ENCODE results near the gene KRT5.

Gene KRT5

DNA sequence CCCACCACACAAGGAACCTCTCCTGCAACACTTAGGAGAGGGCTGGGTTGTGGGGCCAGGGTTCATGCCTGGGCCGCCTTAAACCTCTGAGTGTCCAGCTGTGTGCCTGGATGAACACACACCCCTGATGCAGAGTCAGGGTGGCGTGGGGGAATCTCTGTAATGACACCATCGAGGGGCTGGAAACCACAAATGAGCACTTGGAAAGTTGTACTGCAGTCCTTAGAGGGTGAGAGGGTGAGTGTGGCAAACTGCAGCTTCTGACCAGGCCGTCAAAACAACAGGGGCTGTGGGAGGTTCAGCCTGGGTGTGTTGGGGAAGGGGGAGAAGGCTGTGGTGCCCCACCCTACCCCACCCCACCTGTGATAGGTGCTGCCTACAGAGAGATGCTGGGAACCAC lies 12.4 kb upstream of the KRT5 start:
- H3K4me3 ChIP-seq (replicated peaks; ENCODE audit: low read depth, low read length), result no peak overlapping the region
- no peak for DNase-seq (ENCODE audit: extremely low read depth, low read depth)
- TF ChIP-seq, protein P1, sequence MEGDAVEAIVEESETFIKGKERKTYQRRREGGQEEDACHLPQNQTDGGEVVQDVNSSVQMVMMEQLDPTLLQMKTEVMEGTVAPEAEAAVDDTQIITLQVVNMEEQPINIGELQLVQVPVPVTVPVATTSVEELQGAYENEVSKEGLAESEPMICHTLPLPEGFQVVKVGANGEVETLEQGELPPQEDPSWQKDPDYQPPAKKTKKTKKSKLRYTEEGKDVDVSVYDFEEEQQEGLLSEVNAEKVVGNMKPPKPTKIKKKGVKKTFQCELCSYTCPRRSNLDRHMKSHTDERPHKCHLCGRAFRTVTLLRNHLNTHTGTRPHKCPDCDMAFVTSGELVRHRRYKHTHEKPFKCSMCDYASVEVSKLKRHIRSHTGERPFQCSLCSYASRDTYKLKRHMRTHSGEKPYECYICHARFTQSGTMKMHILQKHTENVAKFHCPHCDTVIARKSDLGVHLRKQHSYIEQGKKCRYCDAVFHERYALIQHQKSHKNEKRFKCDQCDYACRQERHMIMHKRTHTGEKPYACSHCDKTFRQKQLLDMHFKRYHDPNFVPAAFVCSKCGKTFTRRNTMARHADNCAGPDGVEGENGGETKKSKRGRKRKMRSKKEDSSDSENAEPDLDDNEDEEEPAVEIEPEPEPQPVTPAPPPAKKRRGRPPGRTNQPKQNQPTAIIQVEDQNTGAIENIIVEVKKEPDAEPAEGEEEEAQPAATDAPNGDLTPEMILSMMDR (IDR thresholded peaks at IDR 0.05; ENCODE audit: low read depth, low read length, missing control alignments), result no peak

- DNase-seq (ENCODE audit: extremely low read depth, low read depth), result no peak
- TF ChIP-seq, protein P1 (IDR thresholded peaks at IDR 0.05; ENCODE audit: low read depth, low read length, missing control alignments), result no peak
- no peak overlapping the region for H3K4me3 ChIP-seq (replicated peaks; ENCODE audit: low read depth, low read length)
These were observed 11.5 kb upstream of the KRT5 start for GRCh38 chr12:52531566-52532300.

- TF ChIP-seq, protein P1 (IDR thresholded peaks at IDR 0.05; ENCODE audit: low read depth, low read length, missing control alignments), result no peak
- DNase-seq (ENCODE audit: extremely low read depth, low read depth), result no peak
- H3K4me3 ChIP-seq (replicated peaks; ENCODE audit: low read depth, low read length), result no peak overlapping the region
These were observed 10.7 kb upstream of the KRT5 start for GRCh38 chr12:52530905-52531304.

GRCh38 chr12:52530366-52530765 lies 10.2 kb upstream of the KRT5 start:
- no peak for DNase-seq (ENCODE audit: extremely low read depth, low read depth)
- H3K4me3 ChIP-seq (replicated peaks; ENCODE audit: low read depth, low read length), result no peak overlapping the region
- TF ChIP-seq, protein P1 (IDR thresholded peaks at IDR 0.05; ENCODE audit: low read depth, low read length, missing control alignments), result no peak

- DNase-seq (ENCODE audit: extremely low read depth, low read depth), result no peak
- TF ChIP-seq, protein P1 (IDR thresholded peaks at IDR 0.05; ENCODE audit: low read depth, low read length, missing control alignments), result no peak
- H3K4me3 ChIP-seq (replicated peaks; ENCODE audit: low read depth, low read length), result no peak overlapping the region
These were observed 9.7 kb upstream of the KRT5 start for GRCh38 chr12:52529846-52530245.

DNA sequence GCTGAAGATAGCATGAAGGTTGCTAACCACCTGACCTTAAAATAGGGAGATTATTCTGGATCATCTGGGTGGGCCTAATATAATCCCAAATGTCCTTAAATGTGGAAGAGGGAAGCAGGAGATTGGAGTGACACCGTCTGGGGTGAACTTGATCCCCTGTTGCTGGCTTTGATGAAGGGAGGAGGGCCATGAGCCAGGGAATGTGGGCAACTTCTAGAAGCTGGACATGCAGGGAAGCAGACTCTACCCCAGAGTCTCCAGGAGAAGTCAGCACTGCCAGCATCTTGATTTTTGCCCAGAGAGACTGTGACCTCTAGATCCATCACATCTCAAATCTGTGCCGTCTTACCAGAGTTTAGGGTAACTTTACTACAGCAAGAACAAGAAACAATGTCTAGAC lies 9.2 kb upstream of the KRT5 start:
- H3K4me3 ChIP-seq (replicated peaks; ENCODE audit: low read depth, low read length), result no peak overlapping the region
- TF ChIP-seq, protein P1 (IDR thresholded peaks at IDR 0.05; ENCODE audit: low read depth, low read length, missing control alignments), result no peak
- DNase-seq (ENCODE audit: extremely low read depth, low read depth), result no peak
